ENCODE measurements around the gene DHX32. TPM values are rescaled to one million over a fixed set of nuclear protein-coding genes. Genes with fewer than 3 reads are reported as not detected.

Gene DHX32, protein sequence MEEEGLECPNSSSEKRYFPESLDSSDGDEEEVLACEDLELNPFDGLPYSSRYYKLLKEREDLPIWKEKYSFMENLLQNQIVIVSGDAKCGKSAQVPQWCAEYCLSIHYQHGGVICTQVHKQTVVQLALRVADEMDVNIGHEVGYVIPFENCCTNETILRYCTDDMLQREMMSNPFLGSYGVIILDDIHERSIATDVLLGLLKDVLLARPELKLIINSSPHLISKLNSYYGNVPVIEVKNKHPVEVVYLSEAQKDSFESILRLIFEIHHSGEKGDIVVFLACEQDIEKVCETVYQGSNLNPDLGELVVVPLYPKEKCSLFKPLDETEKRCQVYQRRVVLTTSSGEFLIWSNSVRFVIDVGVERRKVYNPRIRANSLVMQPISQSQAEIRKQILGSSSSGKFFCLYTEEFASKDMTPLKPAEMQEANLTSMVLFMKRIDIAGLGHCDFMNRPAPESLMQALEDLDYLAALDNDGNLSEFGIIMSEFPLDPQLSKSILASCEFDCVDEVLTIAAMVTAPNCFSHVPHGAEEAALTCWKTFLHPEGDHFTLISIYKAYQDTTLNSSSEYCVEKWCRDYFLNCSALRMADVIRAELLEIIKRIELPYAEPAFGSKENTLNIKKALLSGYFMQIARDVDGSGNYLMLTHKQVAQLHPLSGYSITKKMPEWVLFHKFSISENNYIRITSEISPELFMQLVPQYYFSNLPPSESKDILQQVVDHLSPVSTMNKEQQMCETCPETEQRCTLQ
- 34.7 to 53.3 TPM (median 46.1 TPM) in 5 replicates for total RNA-seq (2022; extraction: Qiagen RNA extraction; ENCODE audit: low read depth)

DNA sequence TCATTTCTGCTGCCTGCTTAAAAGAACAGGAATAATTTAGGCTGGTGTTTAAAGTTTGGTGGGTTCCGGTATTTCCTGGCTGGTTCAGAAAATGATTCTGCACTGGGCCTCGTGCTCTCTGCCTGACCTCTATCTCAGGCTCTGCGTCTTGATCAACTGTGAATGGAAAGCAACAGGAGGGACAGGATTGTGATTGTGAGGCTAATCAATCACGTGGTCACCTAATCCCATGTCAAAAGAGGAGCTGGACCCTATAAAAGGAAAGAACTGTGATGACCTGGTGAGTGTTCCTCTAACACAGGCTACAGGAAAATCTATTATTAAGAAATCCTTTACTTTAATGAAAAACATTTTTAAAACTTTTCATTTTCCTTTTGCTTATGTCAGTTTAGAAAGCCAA, at the start of gene DHX32:
Gene DHX32, minus strand, starts transcription at position 101 of the 400 bp plus-strand sequence. CDS start 468 bp downstream, outside the sequence.

DNA sequence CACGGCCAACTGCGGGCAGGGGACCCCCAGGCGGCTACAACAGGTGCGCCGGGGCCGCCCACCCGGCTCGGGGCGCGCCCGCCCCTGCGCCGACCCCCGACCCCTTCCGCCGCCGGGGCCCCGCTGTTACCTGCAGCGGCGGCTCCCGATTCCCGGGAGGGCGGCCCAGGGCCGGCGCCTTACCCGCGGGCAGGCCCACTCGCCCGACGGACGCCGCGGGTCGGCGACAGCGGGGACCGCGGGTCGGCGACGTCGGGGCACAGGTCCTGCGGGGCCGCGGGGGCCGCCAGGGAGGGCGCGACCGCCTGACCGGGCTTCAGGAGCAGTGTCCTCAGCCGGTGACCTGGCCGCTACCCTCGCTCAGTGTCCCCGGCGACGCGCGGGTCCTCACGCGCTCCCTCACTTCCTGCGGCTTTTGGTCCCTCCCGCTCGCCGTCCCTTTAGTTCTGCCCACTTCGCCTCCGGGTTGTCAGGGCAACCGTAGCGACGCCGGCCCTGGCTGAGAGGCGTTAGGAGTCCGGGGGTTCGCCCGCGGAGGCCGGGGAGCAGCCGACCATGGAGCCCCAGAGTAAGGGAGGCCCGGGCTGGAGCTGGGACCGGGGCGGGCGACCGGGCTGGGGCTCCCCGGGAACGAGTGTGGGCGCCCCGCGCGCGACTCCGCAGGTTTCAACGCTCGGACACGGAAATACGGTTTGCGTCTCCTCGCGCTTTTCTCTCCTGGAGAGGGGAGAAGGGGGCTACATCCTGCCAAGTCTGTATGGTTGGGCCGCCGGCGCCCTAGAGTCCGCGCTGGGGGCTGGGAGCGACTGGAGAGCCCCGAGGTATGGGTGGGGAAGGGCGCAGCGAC, 15.2 kb upstream of the DHX32 start, which contains the start of gene FANK1:
Gene FANK1, plus strand, starts transcription at position 477 of the 847 bp plus-strand sequence. Its CDS starts 79 bp downstream, at position 556.

DNA sequence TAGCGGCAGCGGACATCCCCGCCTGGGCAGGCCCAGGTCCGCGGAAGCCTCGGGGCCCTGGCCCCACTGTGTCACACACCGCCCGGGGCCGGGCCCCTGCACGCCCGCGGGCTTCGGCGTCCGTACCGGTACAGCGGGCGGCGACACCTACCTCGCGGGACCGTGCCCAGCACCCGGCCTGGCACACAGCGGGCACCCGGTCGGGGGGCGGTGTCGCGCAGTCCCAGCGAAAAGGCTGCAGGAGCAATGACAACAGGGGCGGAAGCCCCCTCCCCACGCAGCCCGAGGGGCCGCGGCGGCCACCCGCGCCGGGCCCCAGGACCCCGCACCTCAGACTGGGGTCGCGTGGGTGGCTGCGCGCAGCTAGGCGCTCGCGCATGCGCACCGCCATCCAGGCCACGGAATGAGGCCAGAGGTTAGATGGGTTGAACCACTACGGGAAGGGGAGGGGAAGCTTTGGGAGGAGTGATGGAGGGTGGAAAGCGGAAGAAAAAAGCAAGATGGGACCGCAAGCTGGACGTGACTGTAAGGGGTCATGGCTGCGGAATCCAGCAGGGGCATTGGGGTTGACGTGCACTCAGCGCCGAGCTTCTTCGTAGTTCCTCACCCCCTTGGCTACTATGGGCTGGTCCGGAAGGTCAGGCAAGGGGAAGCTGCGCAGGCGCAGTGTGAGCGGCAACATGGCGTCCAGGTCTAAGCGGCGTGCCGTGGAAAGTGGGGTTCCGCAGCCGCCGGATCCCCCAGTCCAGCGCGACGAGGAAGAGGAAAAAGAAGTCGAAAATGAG, 58.0 kb downstream of the DHX32 start, which contains the start of the genes BCCIP and UROS:
Gene BCCIP, plus strand, starts transcription at position 669 of the 785 bp plus-strand sequence. Its CDS starts 12 bp downstream, at position 681.
Gene UROS, minus strand, starts transcription at position 381 of the 785 bp plus-strand sequence. CDS start 6,759 bp downstream, outside the sequence.

Other genes with a start within 250 kb of the DHX32 start
- not detected in 5 replicates for gene TEX36, start 198.1 kb downstream of the DHX32 start, total RNA-seq (2022; extraction: Qiagen RNA extraction; ENCODE audit: low read depth)
- 16.4 to 18.9 TPM (median 16.7 TPM) in 5 replicates for gene EDRF1, start 161.6 kb downstream of the DHX32 start, total RNA-seq (2022; extraction: Qiagen RNA extraction; ENCODE audit: low read depth)
- 0.13 TPM in 1 of 5 replicates, not detected in the others for gene MMP21, start 105.5 kb downstream of the DHX32 start, total RNA-seq (2022; extraction: Qiagen RNA extraction; ENCODE audit: low read depth)
- gene UROS, start 58.0 kb downstream of the DHX32 start, total RNA-seq (2022; extraction: Qiagen RNA extraction; ENCODE audit: low read depth), result 59.8 to 62.7 TPM (median 61.0 TPM) in 5 replicates
- 116 to 138 TPM (median 121 TPM) in 5 replicates for gene BCCIP, start 57.7 kb downstream of the DHX32 start, total RNA-seq (2022; extraction: Qiagen RNA extraction; ENCODE audit: low read depth)
- gene FANK1, start 15.3 kb upstream of the DHX32 start, total RNA-seq (2022; extraction: Qiagen RNA extraction; ENCODE audit: low read depth), result 3.1 to 3.8 TPM (median 3.7 TPM) in 5 replicates

Measured in A549 treated with CpdA at 1 μM for 4 hours (cell line).